GM23338 (cell line): ENCODE data around the gene GCFC2. TPM values are rescaled to one million over a fixed set of nuclear protein-coding genes. Genes with fewer than 3 reads are reported as not detected.

Experiments used
- ATAC-seq: fragments of 200-7000 bp; cut with Tn5 transposase; 3 replicates; pipeline ENCODE4 v1.9.1; 2020
- DNase-seq: peaks from one replicate; pipeline ENCODE4 v3.0.0-alpha.2; 2015; ENCODE audit warnings: low spot score
- H2AFZ ChIP-seq: fragments of 200-600 bp; sonication (generic); 2 replicates; pipeline ENCODE4 v1.8.0; 2016; ENCODE audit warnings: antibody characterized with exemption, mild to moderate bottlenecking, moderate library complexity
- H3F3A ChIP-seq: fragments of 200-600 bp; sonication (generic); replicated peaks from 2 replicates; pipeline ENCODE4 v1.8.0; 2017; ENCODE audit warnings: antibody characterized with exemption, mixed run types, low read depth
- H3K27ac ChIP-seq: fragments of 200-600 bp; sonication (generic); 2 replicates; pipeline ENCODE4 v1.6.1; 2016; ENCODE audit warnings: low read depth
- H3K27me3 ChIP-seq: fragments of 200-600 bp; sonication (generic); 2 replicates; pipeline ENCODE4 v1.8.0; 2016; ENCODE audit warnings: mild to moderate bottlenecking, mixed run types, moderate library complexity; ENCODE audit not compliant: insufficient read depth
- H3K36me3 ChIP-seq: fragments of 200-600 bp; sonication (generic); 2 replicates; pipeline ENCODE4 v1.8.0; 2016; ENCODE audit warnings: mild to moderate bottlenecking; ENCODE audit not compliant: insufficient read depth
- H3K4me1 ChIP-seq: fragments of 200-600 bp; sonication (generic); 2 replicates; pipeline ENCODE4 v1.8.0; 2016; ENCODE audit warnings: mild to moderate bottlenecking, moderate library complexity; ENCODE audit not compliant: insufficient read depth
- H3K4me2 ChIP-seq: fragments of 200-600 bp; sonication (generic); 2 replicates; pipeline ENCODE4 v1.7.1; 2017; ENCODE audit warnings: mixed run types
- H3K4me3 ChIP-seq: fragments of 200-600 bp; sonication (generic); 2 replicates; pipeline ENCODE4 v1.6.1; 2016; ENCODE audit warnings: mixed run types
- H3K79me2 ChIP-seq: fragments of 200-600 bp; sonication (generic); replicated peaks from 2 replicates; pipeline ENCODE4 v1.8.0; 2017; ENCODE audit warnings: mild to moderate bottlenecking; ENCODE audit not compliant: insufficient read depth
- H3K9me2 ChIP-seq: fragments of 200-600 bp; sonication (generic); 2 replicates; pipeline ENCODE4 v1.8.0; 2017; ENCODE audit not compliant: insufficient read depth
- H4K20me1 ChIP-seq: fragments of 200-600 bp; sonication (generic); replicated peaks from 2 replicates; pipeline ENCODE4 v1.8.0; 2017; ENCODE audit warnings: mild to moderate bottlenecking; ENCODE audit not compliant: insufficient read depth
- H3K27ac Mint-ChIP-seq: 2 replicates; pipeline ENCODE4 v1.8.0; 2020; ENCODE audit warnings: inconsistent platforms, mild to moderate bottlenecking, moderate library complexity, mixed read lengths
- H3K27me3 Mint-ChIP-seq: 3 replicates; pipeline ENCODE4 v1.8.0; 2022; ENCODE audit warnings: low read depth, mild to moderate bottlenecking, moderate library complexity, mixed read lengths, inconsistent platforms; ENCODE audit not compliant: insufficient read depth, poor library complexity
- H3K36me3 Mint-ChIP-seq: 3 replicates; pipeline ENCODE4 v1.8.0; 2021; ENCODE audit warnings: low read depth, mild to moderate bottlenecking, inconsistent platforms, moderate library complexity, mixed read lengths
- H3K4me1 Mint-ChIP-seq: 3 replicates; pipeline ENCODE4 v1.8.0; 2020; ENCODE audit warnings: mild to moderate bottlenecking, inconsistent platforms, mixed read lengths
- H3K4me3 Mint-ChIP-seq: 3 replicates; pipeline ENCODE4 v1.8.0; 2021; ENCODE audit warnings: moderate library complexity, mild to moderate bottlenecking, inconsistent platforms, mixed read lengths
- H3K9me3 Mint-ChIP-seq: 3 replicates; pipeline ENCODE4 v1.8.0; 2020; ENCODE audit warnings: moderate library complexity, mild to moderate bottlenecking, inconsistent platforms, mixed read lengths
- JUNB ChIP-seq: IDR thresholded peaks from one replicate; pipeline ENCODE4 v1.6.1; 2016; ENCODE audit warnings: antibody characterized with exemption; ENCODE audit not compliant: unreplicated experiment
- NANOG ChIP-seq: IDR thresholded peaks from 2 replicates; pipeline ENCODE4 v1.6.1; 2016; ENCODE audit warnings: antibody characterized with exemption, borderline replicate concordance
- POLR2AphosphoS5 ChIP-seq: IDR thresholded peaks from 2 replicates; pipeline ENCODE4 v1.6.1; 2016; ENCODE audit warnings: antibody characterized with exemption, low read depth
- STAT1 ChIP-seq: IDR thresholded peaks from one replicate; pipeline ENCODE4 v1.6.1; 2016; ENCODE audit warnings: antibody characterized with exemption; ENCODE audit not compliant: unreplicated experiment
- ZNF331 ChIP-seq: fragments of 250-450 bp; sonication (Bioruptor Pico); IDR thresholded peaks from 2 replicates; pipeline ENCODE4 v1.5.0; 2020; ENCODE audit warnings: low read depth, mild to moderate bottlenecking, moderate library complexity
- polyA plus RNA-seq: library from polyadenylated mRNA; unstranded; fragments of >200 nt; fragmentation: Nextera tagmentation; extraction: Ambion mirVana; gene quantifications from 2 replicates; pipeline ENCODE4 v1.2.1, GENCODE V29; 2016
- total RNA-seq: library from RNA; depleted of rRNA; stranded (reverse); fragments of >200 nt; shearing (Covaris generic); gene quantifications from 2 replicates; pipeline ENCODE4 v1.2.3, GENCODE V29; 2014
- TF ChIP-seq, protein P1 (sequence below), 2 experiments: fragments of 200-600 bp in 1 of 2; sonication (generic) in 1 of 2; conservative IDR thresholded peaks; 2 replicates each; pipeline versions ENCODE4 v1.5.1 to v1.6.1; 2016 to 2017; ENCODE audit warnings: antibody characterized with exemption in 2 of 2, low read depth in 2 of 2, mild to moderate bottlenecking in 2 of 2, moderate library complexity in 1 of 2
- TF ChIP-seq, protein P2 (sequence below): IDR thresholded peaks from 2 replicates; pipeline ENCODE4 v1.6.1; 2016; ENCODE audit warnings: antibody characterized with exemption
- TF ChIP-seq, protein P3 (sequence below): fragments of 250-450 bp; sonication (Bioruptor Pico); IDR thresholded peaks from 2 replicates; pipeline ENCODE4 v1.5.0; 2020; ENCODE audit warnings: mild to moderate bottlenecking, moderate library complexity
- TF ChIP-seq, protein P4 (sequence below): IDR thresholded peaks from one replicate; pipeline ENCODE4 v1.6.1; 2018; ENCODE audit warnings: antibody characterized with exemption; ENCODE audit not compliant: unreplicated experiment

Gene GCFC2
- total and polyA plus RNA-seq, 2 experiments from 2014 or later, result 23.8 to 26.2 TPM

DNA sequence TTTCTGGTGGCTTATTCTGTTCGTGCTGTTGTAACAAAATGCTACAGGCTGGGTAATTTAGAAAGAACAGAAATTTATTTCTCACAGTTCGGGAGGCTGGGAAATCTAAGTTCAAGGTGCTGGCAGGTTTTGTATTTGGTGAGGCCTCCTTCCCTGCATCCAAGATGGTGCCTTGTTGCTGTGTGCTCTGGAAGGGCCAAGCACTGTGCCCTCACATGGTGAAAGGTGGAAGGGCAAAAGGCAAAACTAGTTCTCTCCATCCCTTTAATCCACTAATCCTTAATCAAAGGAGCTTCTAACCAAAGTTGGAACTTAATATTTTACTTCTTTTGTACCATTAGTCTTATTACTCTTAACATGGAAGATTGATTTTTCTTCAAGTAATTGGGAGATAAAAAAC, 56.7 kb downstream of the GCFC2 start:
- peaks cover 2% of the 10 kb centered on the region; the same call in 2 of the 3 replicates for H3K4me1 Mint-ChIP-seq
- Histone ChIP-seq H3K4me3 (no peak overlapping the region), H3F3A (no peaks in the 10 kb centered on the region), H4K20me1 (no peaks in the 10 kb centered on the region; the same call in 1 of the 2 replicates), H3K4me1 (no peaks in the 10 kb centered on the region), H3K9me2 (no peaks in the 10 kb centered on the region), H3K79me2 (peaks cover 32% of the 10 kb centered on the region; the same call in 1 of the 2 replicates), H3K27me3 (no peaks in the 10 kb centered on the region), H3K36me3 (peaks cover 50% of the 10 kb centered on the region), H3K27ac (no peak overlapping the region), H2AFZ (no peak overlapping the region), H3K4me2 (no peak overlapping the region)
- DNase-seq (peak; percentile 31), ATAC-seq (peak; percentile 48)
- H3K9me3 Mint-ChIP-seq, result no peaks in the 10 kb centered on the region
- no peak overlapping the region for H3K4me3 Mint-ChIP-seq
- peaks cover 84% of the 10 kb centered on the region for H3K36me3 Mint-ChIP-seq
- no peak overlapping the region for H3K27ac Mint-ChIP-seq
- TF ChIP-seq, protein P1, sequence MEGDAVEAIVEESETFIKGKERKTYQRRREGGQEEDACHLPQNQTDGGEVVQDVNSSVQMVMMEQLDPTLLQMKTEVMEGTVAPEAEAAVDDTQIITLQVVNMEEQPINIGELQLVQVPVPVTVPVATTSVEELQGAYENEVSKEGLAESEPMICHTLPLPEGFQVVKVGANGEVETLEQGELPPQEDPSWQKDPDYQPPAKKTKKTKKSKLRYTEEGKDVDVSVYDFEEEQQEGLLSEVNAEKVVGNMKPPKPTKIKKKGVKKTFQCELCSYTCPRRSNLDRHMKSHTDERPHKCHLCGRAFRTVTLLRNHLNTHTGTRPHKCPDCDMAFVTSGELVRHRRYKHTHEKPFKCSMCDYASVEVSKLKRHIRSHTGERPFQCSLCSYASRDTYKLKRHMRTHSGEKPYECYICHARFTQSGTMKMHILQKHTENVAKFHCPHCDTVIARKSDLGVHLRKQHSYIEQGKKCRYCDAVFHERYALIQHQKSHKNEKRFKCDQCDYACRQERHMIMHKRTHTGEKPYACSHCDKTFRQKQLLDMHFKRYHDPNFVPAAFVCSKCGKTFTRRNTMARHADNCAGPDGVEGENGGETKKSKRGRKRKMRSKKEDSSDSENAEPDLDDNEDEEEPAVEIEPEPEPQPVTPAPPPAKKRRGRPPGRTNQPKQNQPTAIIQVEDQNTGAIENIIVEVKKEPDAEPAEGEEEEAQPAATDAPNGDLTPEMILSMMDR (conservative IDR thresholded peaks at IDR 0.05; ENCODE audit: low read depth in 2 of 2), result peak; percentile 32 to 33; a peak in 3 of 4 replicates
- TF ChIP-seq NANOG (no peak), JUNB (no peak), ZNF331 (no peak), POLR2AphosphoS5 (no peak), STAT1 (no peak)
- TF ChIP-seq, protein P2, sequence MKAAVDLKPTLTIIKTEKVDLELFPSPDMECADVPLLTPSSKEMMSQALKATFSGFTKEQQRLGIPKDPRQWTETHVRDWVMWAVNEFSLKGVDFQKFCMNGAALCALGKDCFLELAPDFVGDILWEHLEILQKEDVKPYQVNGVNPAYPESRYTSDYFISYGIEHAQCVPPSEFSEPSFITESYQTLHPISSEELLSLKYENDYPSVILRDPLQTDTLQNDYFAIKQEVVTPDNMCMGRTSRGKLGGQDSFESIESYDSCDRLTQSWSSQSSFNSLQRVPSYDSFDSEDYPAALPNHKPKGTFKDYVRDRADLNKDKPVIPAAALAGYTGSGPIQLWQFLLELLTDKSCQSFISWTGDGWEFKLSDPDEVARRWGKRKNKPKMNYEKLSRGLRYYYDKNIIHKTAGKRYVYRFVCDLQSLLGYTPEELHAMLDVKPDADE, result no peak
- TF ChIP-seq, protein P3, sequence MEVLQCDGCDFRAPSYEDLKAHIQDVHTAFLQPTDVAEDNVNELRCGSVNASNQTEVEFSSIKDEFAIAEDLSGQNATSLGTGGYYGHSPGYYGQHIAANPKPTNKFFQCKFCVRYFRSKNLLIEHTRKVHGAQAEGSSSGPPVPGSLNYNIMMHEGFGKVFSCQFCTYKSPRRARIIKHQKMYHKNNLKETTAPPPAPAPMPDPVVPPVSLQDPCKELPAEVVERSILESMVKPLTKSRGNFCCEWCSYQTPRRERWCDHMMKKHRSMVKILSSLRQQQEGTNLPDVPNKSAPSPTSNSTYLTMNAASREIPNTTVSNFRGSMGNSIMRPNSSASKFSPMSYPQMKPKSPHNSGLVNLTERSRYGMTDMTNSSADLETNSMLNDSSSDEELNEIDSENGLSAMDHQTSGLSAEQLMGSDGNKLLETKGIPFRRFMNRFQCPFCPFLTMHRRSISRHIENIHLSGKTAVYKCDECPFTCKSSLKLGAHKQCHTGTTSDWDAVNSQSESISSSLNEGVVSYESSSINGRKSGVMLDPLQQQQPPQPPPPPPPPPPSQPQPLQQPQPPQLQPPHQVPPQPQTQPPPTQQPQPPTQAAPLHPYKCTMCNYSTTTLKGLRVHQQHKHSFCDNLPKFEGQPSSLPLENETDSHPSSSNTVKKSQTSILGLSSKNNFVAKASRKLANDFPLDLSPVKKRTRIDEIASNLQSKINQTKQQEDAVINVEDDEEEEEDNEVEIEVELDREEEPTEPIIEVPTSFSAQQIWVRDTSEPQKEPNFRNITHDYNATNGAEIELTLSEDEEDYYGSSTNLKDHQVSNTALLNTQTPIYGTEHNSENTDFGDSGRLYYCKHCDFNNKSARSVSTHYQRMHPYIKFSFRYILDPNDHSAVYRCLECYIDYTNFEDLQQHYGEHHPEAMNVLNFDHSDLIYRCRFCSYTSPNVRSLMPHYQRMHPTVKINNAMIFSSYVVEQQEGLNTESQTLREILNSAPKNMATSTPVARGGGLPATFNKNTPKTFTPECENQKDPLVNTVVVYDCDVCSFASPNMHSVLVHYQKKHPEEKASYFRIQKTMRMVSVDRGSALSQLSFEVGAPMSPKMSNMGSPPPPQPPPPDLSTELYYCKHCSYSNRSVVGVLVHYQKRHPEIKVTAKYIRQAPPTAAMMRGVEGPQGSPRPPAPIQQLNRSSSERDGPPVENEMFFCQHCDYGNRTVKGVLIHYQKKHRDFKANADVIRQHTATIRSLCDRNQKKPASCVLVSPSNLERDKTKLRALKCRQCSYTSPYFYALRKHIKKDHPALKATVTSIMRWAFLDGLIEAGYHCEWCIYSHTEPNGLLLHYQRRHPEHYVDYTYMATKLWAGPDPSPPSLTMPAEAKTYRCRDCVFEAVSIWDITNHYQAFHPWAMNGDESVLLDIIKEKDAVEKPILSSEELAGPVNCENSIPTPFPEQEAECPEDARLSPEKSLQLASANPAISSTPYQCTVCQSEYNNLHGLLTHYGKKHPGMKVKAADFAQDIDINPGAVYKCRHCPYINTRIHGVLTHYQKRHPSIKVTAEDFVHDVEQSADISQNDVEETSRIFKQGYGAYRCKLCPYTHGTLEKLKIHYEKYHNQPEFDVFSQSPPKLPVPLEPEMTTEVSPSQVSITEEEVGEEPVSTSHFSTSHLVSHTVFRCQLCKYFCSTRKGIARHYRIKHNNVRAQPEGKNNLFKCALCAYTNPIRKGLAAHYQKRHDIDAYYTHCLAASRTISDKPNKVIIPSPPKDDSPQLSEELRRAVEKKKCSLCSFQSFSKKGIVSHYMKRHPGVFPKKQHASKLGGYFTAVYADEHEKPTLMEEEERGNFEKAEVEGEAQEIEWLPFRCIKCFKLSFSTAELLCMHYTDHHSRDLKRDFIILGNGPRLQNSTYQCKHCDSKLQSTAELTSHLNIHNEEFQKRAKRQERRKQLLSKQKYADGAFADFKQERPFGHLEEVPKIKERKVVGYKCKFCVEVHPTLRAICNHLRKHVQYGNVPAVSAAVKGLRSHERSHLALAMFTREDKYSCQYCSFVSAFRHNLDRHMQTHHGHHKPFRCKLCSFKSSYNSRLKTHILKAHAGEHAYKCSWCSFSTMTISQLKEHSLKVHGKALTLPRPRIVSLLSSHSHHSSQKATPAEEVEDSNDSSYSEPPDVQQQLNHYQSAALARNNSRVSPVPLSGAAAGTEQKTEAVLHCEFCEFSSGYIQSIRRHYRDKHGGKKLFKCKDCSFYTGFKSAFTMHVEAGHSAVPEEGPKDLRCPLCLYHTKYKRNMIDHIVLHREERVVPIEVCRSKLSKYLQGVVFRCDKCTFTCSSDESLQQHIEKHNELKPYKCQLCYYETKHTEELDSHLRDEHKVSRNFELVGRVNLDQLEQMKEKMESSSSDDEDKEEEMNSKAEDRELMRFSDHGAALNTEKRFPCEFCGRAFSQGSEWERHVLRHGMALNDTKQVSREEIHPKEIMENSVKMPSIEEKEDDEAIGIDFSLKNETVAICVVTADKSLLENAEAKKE, result no peak
- TF ChIP-seq, protein P4, sequence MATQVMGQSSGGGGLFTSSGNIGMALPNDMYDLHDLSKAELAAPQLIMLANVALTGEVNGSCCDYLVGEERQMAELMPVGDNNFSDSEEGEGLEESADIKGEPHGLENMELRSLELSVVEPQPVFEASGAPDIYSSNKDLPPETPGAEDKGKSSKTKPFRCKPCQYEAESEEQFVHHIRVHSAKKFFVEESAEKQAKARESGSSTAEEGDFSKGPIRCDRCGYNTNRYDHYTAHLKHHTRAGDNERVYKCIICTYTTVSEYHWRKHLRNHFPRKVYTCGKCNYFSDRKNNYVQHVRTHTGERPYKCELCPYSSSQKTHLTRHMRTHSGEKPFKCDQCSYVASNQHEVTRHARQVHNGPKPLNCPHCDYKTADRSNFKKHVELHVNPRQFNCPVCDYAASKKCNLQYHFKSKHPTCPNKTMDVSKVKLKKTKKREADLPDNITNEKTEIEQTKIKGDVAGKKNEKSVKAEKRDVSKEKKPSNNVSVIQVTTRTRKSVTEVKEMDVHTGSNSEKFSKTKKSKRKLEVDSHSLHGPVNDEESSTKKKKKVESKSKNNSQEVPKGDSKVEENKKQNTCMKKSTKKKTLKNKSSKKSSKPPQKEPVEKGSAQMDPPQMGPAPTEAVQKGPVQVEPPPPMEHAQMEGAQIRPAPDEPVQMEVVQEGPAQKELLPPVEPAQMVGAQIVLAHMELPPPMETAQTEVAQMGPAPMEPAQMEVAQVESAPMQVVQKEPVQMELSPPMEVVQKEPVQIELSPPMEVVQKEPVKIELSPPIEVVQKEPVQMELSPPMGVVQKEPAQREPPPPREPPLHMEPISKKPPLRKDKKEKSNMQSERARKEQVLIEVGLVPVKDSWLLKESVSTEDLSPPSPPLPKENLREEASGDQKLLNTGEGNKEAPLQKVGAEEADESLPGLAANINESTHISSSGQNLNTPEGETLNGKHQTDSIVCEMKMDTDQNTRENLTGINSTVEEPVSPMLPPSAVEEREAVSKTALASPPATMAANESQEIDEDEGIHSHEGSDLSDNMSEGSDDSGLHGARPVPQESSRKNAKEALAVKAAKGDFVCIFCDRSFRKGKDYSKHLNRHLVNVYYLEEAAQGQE, result no peak
- H3K27me3 Mint-ChIP-seq, result peaks cover 4% of the 10 kb centered on the region
